ENCODE data around the gene GPRIN3.

DNA sequence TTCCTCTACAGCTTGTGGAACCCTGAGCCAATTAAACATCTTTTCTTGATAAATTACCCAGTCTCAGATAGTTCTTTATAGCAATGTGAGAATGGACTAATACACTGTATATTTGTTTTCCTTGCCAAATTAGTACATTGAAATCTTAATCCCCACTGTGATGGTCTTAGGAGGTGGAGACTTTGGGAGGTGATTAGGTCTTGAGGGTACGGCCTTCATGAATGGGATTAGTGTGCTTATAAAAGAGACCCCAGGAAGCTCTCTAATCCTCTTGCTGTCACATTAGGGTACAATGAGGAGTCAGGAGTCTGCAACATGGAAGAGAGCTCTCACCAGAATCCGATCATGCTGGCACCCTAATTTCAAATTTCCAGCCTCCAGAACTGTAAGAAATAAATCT is 109.7 kb downstream of the GPRIN3 start:
- TF ChIP-seq, protein P1, sequence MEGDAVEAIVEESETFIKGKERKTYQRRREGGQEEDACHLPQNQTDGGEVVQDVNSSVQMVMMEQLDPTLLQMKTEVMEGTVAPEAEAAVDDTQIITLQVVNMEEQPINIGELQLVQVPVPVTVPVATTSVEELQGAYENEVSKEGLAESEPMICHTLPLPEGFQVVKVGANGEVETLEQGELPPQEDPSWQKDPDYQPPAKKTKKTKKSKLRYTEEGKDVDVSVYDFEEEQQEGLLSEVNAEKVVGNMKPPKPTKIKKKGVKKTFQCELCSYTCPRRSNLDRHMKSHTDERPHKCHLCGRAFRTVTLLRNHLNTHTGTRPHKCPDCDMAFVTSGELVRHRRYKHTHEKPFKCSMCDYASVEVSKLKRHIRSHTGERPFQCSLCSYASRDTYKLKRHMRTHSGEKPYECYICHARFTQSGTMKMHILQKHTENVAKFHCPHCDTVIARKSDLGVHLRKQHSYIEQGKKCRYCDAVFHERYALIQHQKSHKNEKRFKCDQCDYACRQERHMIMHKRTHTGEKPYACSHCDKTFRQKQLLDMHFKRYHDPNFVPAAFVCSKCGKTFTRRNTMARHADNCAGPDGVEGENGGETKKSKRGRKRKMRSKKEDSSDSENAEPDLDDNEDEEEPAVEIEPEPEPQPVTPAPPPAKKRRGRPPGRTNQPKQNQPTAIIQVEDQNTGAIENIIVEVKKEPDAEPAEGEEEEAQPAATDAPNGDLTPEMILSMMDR (IDR thresholded peaks at IDR 0.05) = no peak
- TF ChIP-seq POLR2A (IDR thresholded peaks at IDR 0.05) (no peak), POLR2AphosphoS5 (IDR thresholded peaks at IDR 0.05) (no peak)
